Breast epithelium (tissue), 4 donors: Measurements from ENCODE around the gene RAD51C. TPM values are rescaled to one million over a fixed set of nuclear protein-coding genes. Genes with fewer than 3 reads are reported as not detected.

Source experiments
- DNase-seq, 2 donors: peaks; one replicate each; pipeline ENCODE4 v3.0.0-alpha.2; 2019; ENCODE audit warnings: low spot score in 2 of 2
- H3K27ac ChIP-seq, 2 donors: fragments of 200-600 bp; sonication (generic) in 1 of 2; one replicate each; pipeline ENCODE4 v1.5.1; 2016 to 2019; ENCODE audit warnings: mild to moderate bottlenecking in 1 of 2
- H3K27me3 ChIP-seq, 2 donors: fragments of 200-600 bp; sonication (generic) in 1 of 2; one replicate each; pipeline versions ENCODE4 v1.5.1 to v1.6.0; 2017 to 2019; ENCODE audit warnings: control low read depth in 1 of 2, mild to moderate bottlenecking in 1 of 2
- H3K36me3 ChIP-seq: fragments of 200-600 bp; one replicate; pipeline ENCODE4 v1.5.1; 2019
- H3K4me1 ChIP-seq, 2 donors: fragments of 200-600 bp; sonication (generic); one replicate each; pipeline ENCODE4 v1.5.1; 2016 to 2019; ENCODE audit warnings: control low read depth in 1 of 2
- H3K4me3 ChIP-seq, 3 donors: fragments of 200-600 bp; sonication (generic); 1 replicate in 2 of 3; 2 replicates in 1 of 3; pipeline ENCODE4 v1.5.1; 2016 to 2019; ENCODE audit warnings: mild to moderate bottlenecking in 3 of 3, moderate library complexity in 2 of 3
- H3K9me3 ChIP-seq, 2 donors: fragments of 200-600 bp; sonication (generic) in 1 of 2; one replicate each; pipeline ENCODE4 v1.5.1; 2016 to 2019; ENCODE audit warnings: control low read depth in 1 of 2
- CTCF ChIP-seq, 3 donors: fragments of 450-650 bp; IDR thresholded peaks; one replicate each; pipeline ENCODE4 v1.5.1; 2016 to 2017; ENCODE audit warnings: antibody characterized with exemption in 3 of 3, mild to moderate bottlenecking in 3 of 3, moderate library complexity in 3 of 3
- POLR2A ChIP-seq: fragments of 450-650 bp; IDR thresholded peaks from one replicate; pipeline ENCODE4 v1.6.1; 2016; ENCODE audit warnings: antibody characterized with exemption, mild to moderate bottlenecking, moderate library complexity
- POLR2AphosphoS5 ChIP-seq, 3 donors: sonication (generic); formaldehyde crosslinking; IDR thresholded peaks; one replicate each; pipeline ENCODE4 v1.6.1; 2017; ENCODE audit warnings: antibody characterized with exemption in 3 of 3
- intact Hi-C: fragments of 100-400 bp; cut with DNase I; formaldehyde crosslinking; loops from one replicate; pipeline ENCODE4 v1.15.1; 2023; ENCODE audit warnings: low total_unique reads
- total RNA-seq, 3 donors: library from RNA; depleted of rRNA; stranded (reverse); fragments of >200 nt; gene quantifications; one replicate each; pipeline ENCODE4 v1.1.0, GENCODE V29; 2016

RAD51C gene
- total RNA-seq, 3 donors from 2014 or later = 26.2 to 27.7 (median 27.5) TPM

- Histone ChIP-seq H3K9me3 (no peaks in the 10 kb centered on the region), H3K27me3 (no peaks in the 10 kb centered on the region), H3K27ac (no peak overlapping the region), H3K4me1 (no peaks in the 10 kb centered on the region), H3K4me3 (no peak overlapping the region), H3K36me3 (no peaks in the 10 kb centered on the region)
- no peak for DNase-seq
- TF ChIP-seq POLR2AphosphoS5 (IDR thresholded peaks at IDR 0.05) (no peak), CTCF (IDR thresholded peaks at IDR 0.05) (peak; percentile 62 to 75 (median 75)), POLR2A (no peak)
- intact Hi-C loops = no loop called here
Measured at GRCh38 chr17:58710948-58711552, 18.6 kb downstream of the RAD51C start.

GRCh38 chr17:58722274-58722673 is 29.9 kb downstream of the RAD51C start:
- intact Hi-C loops = no loop called here
- no peaks in the 10 kb centered on the region for H3K36me3 ChIP-seq

DNA sequence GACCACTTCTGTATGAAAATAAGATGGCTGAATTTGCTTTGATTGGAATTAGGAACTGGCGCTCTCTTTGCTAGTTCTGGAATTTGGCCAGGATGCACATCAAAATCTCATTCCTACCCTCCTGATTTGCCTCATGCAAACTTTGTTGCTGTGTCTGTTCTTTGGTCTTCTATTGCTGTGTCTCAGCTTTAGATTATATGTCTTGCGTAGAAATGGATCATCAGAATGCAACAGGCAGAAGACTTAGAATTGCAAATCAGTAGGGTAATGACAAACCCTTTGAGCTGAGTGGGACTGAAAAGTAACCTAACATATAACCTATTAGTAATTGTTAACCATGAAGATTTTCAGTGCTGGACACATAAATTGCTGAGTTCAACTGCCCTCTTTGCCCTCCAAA is 30.3 kb downstream of the RAD51C start:
- no peak overlapping the region for H3K4me3 ChIP-seq
- H3K4me1 ChIP-seq = no peaks in the 10 kb centered on the region
- intact Hi-C loops = no loop called here
- TF ChIP-seq POLR2AphosphoS5 (IDR thresholded peaks at IDR 0.05) (no peak), CTCF (IDR thresholded peaks at IDR 0.05) (no peak), POLR2A (no peak)
- no peak overlapping the region for H3K27ac ChIP-seq
- no peaks in the 10 kb centered on the region for H3K9me3 ChIP-seq
- no peak for DNase-seq
- no peaks in the 10 kb centered on the region for H3K36me3 ChIP-seq
- H3K27me3 ChIP-seq = no peaks in the 10 kb centered on the region

More at GRCh38 chr17:58722274-58722673, 29.9 kb downstream of the RAD51C start:
- DNase-seq = no peak
- H3K27ac ChIP-seq = no peak overlapping the region
- no peaks in the 10 kb centered on the region for H3K27me3 ChIP-seq
- no peak overlapping the region for H3K4me3 ChIP-seq
- no peak for TF ChIP-seq POLR2A
- TF ChIP-seq CTCF (IDR thresholded peaks at IDR 0.05) = no peak
- no peak for TF ChIP-seq POLR2AphosphoS5 (IDR thresholded peaks at IDR 0.05)
- no peaks in the 10 kb centered on the region for H3K9me3 ChIP-seq
- H3K4me1 ChIP-seq = no peaks in the 10 kb centered on the region

GRCh38 chr17:58728798-58729197 is 36.4 kb downstream of the RAD51C start:
- Histone ChIP-seq H3K36me3 (no peaks in the 10 kb centered on the region), H3K9me3 (no peaks in the 10 kb centered on the region), H3K27me3 (no peaks in the 10 kb centered on the region), H3K4me3 (no peak overlapping the region), H3K27ac (no peak overlapping the region), H3K4me1 (no peaks in the 10 kb centered on the region)
- TF ChIP-seq POLR2A = no peak
- no peak for TF ChIP-seq POLR2AphosphoS5 (IDR thresholded peaks at IDR 0.05)
- no peak for TF ChIP-seq CTCF (IDR thresholded peaks at IDR 0.05)
- intact Hi-C loops = no loop called here
- DNase-seq = no peak

- Histone ChIP-seq H3K4me3 (no peak overlapping the region), H3K27me3 (no peaks in the 10 kb centered on the region), H3K9me3 (no peaks in the 10 kb centered on the region), H3K27ac (no peak overlapping the region), H3K4me1 (no peaks in the 10 kb centered on the region), H3K36me3 (no peaks in the 10 kb centered on the region)
- TF ChIP-seq POLR2A = no peak
- TF ChIP-seq CTCF (IDR thresholded peaks at IDR 0.05) = no peak
- no peak for TF ChIP-seq POLR2AphosphoS5 (IDR thresholded peaks at IDR 0.05)
- DNase-seq = no peak
- intact Hi-C loops = no loop called here
Measured at GRCh38 chr17:58730937-58731336, 38.5 kb downstream of the RAD51C start.
